GM18498 (cell line): ENCODE results near the gene ATXN7L1.

Experiments
- ATAC-seq: cut with Tn5 transposase; IDR thresholded peaks from one replicate; pipeline ENCODE4 v1.9.1; 2021; ENCODE audit warnings: mild to moderate bottlenecking, moderate library complexity; ENCODE audit not compliant: unreplicated experiment

Gene ATXN7L1

GRCh38 chr7:105756367-105756766, 120.0 kb downstream of the ATXN7L1 start:
- no peak for ATAC-seq

GRCh38 chr7:105752671-105753275, 123.6 kb downstream of the ATXN7L1 start:
- ATAC-seq, result no peak

GRCh38 chr7:105751054-105751453, 125.3 kb downstream of the ATXN7L1 start:
- no peak for ATAC-seq

- ATAC-seq, result no peak
Observed at GRCh38 chr7:105748701-105749100, 127.7 kb downstream of the ATXN7L1 start.

- no peak for ATAC-seq
Observed at GRCh38 chr7:105745681-105746330, 130.6 kb downstream of the ATXN7L1 start.

- no peak for ATAC-seq
Observed at GRCh38 chr7:105744258-105744657, 132.1 kb downstream of the ATXN7L1 start.

GRCh38 chr7:105743351-105744090, 132.9 kb downstream of the ATXN7L1 start:
- ATAC-seq, result no peak

GRCh38 chr7:105742787-105743186, 133.6 kb downstream of the ATXN7L1 start:
- no peak for ATAC-seq

- no peak for ATAC-seq
Observed at GRCh38 chr7:105741982-105742381, 134.4 kb downstream of the ATXN7L1 start.

GRCh38 chr7:105738133-105738532, 138.3 kb downstream of the ATXN7L1 start:
- ATAC-seq, result no peak

- no peak for ATAC-seq
Observed at GRCh38 chr7:105734233-105734632, 142.2 kb downstream of the ATXN7L1 start.

- ATAC-seq, result no peak
Observed at GRCh38 chr7:105731042-105731441, 145.4 kb downstream of the ATXN7L1 start.

GRCh38 chr7:105728028-105728427, 148.4 kb downstream of the ATXN7L1 start:
- ATAC-seq, result no peak

GRCh38 chr7:105724688-105725087, 151.7 kb downstream of the ATXN7L1 start:
- no peak for ATAC-seq

GRCh38 chr7:105723572-105723971, 152.8 kb downstream of the ATXN7L1 start:
- no peak for ATAC-seq

GRCh38 chr7:105721571-105722104, 154.8 kb downstream of the ATXN7L1 start:
- ATAC-seq, result no peak

- no peak for ATAC-seq
Observed at GRCh38 chr7:105719919-105720318, 156.5 kb downstream of the ATXN7L1 start.

- no peak for ATAC-seq
Observed at GRCh38 chr7:105719395-105719794, 157.0 kb downstream of the ATXN7L1 start.

- ATAC-seq, result no peak
Observed at GRCh38 chr7:105718511-105718925, 157.9 kb downstream of the ATXN7L1 start.

GRCh38 chr7:105715528-105715927, 160.9 kb downstream of the ATXN7L1 start:
- ATAC-seq, result no peak

GRCh38 chr7:105713488-105714465, 162.6 kb downstream of the ATXN7L1 start:
- ATAC-seq, result no peak
